Neural progenitor cell (in vitro differentiated cells): ENCODE measurements around the gene GTF3C1. TPM values are rescaled to one million over a fixed set of nuclear protein-coding genes. Genes with fewer than 3 reads are reported as not detected.

ENCODE experiments used
- DNase-seq: peaks from one replicate; pipeline ENCODE4 v3.0.0-alpha.2; 2016; ENCODE audit warnings: low spot score
- H2AFZ ChIP-seq: fragments of 200-600 bp; sonication (generic); replicated peaks from 2 replicates; pipeline ENCODE4 v1.6.1; 2016; ENCODE audit warnings: antibody characterized with exemption
- H3F3A ChIP-seq: fragments of 200-600 bp; sonication (generic); 2 replicates; pipeline ENCODE4 v1.6.1; 2016; ENCODE audit warnings: antibody characterized with exemption, low read depth
- H3K27ac ChIP-seq: fragments of 200-600 bp; sonication (generic); 2 replicates; pipeline ENCODE4 v1.5.1; 2016; ENCODE audit warnings: mild to moderate bottlenecking
- H3K27me3 ChIP-seq: fragments of 200-600 bp; sonication (generic); 2 replicates; pipeline ENCODE4 v1.6.1; 2016; ENCODE audit warnings: mild to moderate bottlenecking, moderate library complexity
- H3K36me3 ChIP-seq: fragments of 200-600 bp; sonication (generic); 2 replicates; pipeline ENCODE4 v1.5.1; 2016
- H3K4me1 ChIP-seq: fragments of 200-600 bp; sonication (generic); 2 replicates; pipeline ENCODE4 v1.6.1; 2016; ENCODE audit warnings: mixed run types
- H3K4me2 ChIP-seq: fragments of 200-600 bp; sonication (generic); 2 replicates; pipeline ENCODE4 v1.6.1; 2016
- H3K4me3 ChIP-seq: fragments of 200-600 bp; sonication (generic); 2 replicates; pipeline ENCODE4 v1.5.1; 2016
- H3K79me2 ChIP-seq: fragments of 200-600 bp; sonication (generic); 2 replicates; pipeline ENCODE4 v1.6.1; 2016; ENCODE audit warnings: low read depth
- H3K9ac ChIP-seq: fragments of 200-600 bp; sonication (generic); 2 replicates; pipeline ENCODE4 v1.6.1; 2016
- H3K9me3 ChIP-seq: fragments of 200-600 bp; sonication (generic); 2 replicates; pipeline ENCODE4 v1.5.1; 2016; ENCODE audit warnings: low read depth
- H4K20me1 ChIP-seq: fragments of 200-600 bp; sonication (generic); 2 replicates; pipeline ENCODE4 v1.6.1; 2016; ENCODE audit warnings: low read depth
- H3K27ac Mint-ChIP-seq: 3 replicates; pipeline ENCODE4 v1.8.0; 2021; ENCODE audit warnings: mixed read lengths
- H3K27me3 Mint-ChIP-seq: 2 replicates; pipeline ENCODE4 v1.8.0; 2022; ENCODE audit warnings: low read depth, mild to moderate bottlenecking, inconsistent platforms, moderate library complexity, mixed read lengths; ENCODE audit not compliant: insufficient read depth
- H3K36me3 Mint-ChIP-seq: 3 replicates; pipeline ENCODE4 v1.8.0; 2021; ENCODE audit warnings: mixed read lengths
- H3K4me1 Mint-ChIP-seq: 3 replicates; pipeline ENCODE4 v1.8.0; 2021; ENCODE audit warnings: mixed read lengths
- H3K4me3 Mint-ChIP-seq: 3 replicates; pipeline ENCODE4 v1.8.0; 2021; ENCODE audit warnings: mild to moderate bottlenecking, moderate library complexity, mixed read lengths
- H3K9me3 Mint-ChIP-seq: 3 replicates; pipeline ENCODE4 v1.8.0; 2020; ENCODE audit warnings: mixed read lengths
- CTCF ChIP-seq: fragments of 200-600 bp; sonication (generic); IDR thresholded peaks from 2 replicates; pipeline ENCODE4 v1.5.1; 2017; ENCODE audit warnings: antibody characterized with exemption, mild to moderate bottlenecking
- EZH2 ChIP-seq: fragments of 200-600 bp; sonication (generic); IDR thresholded peaks from 2 replicates; pipeline ENCODE4 v1.6.1; 2017; ENCODE audit warnings: antibody characterized with exemption, mild to moderate bottlenecking, moderate library complexity
- EZH2phosphoT487 ChIP-seq: fragments of 200-600 bp; sonication (generic); IDR thresholded peaks from 2 replicates; pipeline ENCODE4 v1.6.1; 2017; ENCODE audit warnings: antibody characterized with exemption
- total RNA-seq: library from RNA; depleted of rRNA; stranded (reverse); fragments of >200 nt; gene quantifications from 2 replicates; pipeline ENCODE4 v1.2.3, GENCODE V29; 2015; ENCODE audit warnings: low replicate concordance

Gene GTF3C1
- total RNA-seq, 1 donor from 2014 or later, result 60.9 TPM

- Histone ChIP-seq H3K4me3 (no peak overlapping the region), H3K79me2 (no peaks in the 10 kb centered on the region), H3K27ac (no peak overlapping the region), H3K9ac (no peak overlapping the region), H3K9me3 (no peaks in the 10 kb centered on the region), H3K4me2 (no peak overlapping the region), H2AFZ (no peak overlapping the region), H3F3A (no peaks in the 10 kb centered on the region), H3K36me3 (no peaks in the 10 kb centered on the region), H3K27me3 (no peaks in the 10 kb centered on the region), H3K4me1 (no peaks in the 10 kb centered on the region), H4K20me1 (no peaks in the 10 kb centered on the region)
- Mint-ChIP-seq H3K4me1 (no peaks in the 10 kb centered on the region), H3K27ac (no peak overlapping the region), H3K27me3 (peaks cover 2% of the 10 kb centered on the region), H3K9me3 (no peaks in the 10 kb centered on the region), H3K4me3 (no peak overlapping the region), H3K36me3 (peaks cover 41% of the 10 kb centered on the region)
- no peak for DNase-seq
- TF ChIP-seq CTCF (no peak), EZH2 (no peak), EZH2phosphoT487 (no peak)
Measured at GRCh38 chr16:27476240-27476639, 73.5 kb downstream of the GTF3C1 start.

- Mint-ChIP-seq H3K27me3 (peaks cover 4% of the 10 kb centered on the region), H3K4me1 (no peaks in the 10 kb centered on the region), H3K9me3 (no peaks in the 10 kb centered on the region), H3K4me3 (no peak overlapping the region), H3K27ac (no peak overlapping the region), H3K36me3 (peaks cover 44% of the 10 kb centered on the region)
- Histone ChIP-seq H3K4me3 (no peak overlapping the region), H4K20me1 (no peaks in the 10 kb centered on the region), H3K27ac (no peak overlapping the region), H2AFZ (no peak overlapping the region), H3K4me1 (no peaks in the 10 kb centered on the region), H3K36me3 (no peaks in the 10 kb centered on the region), H3F3A (no peaks in the 10 kb centered on the region), H3K4me2 (no peak overlapping the region), H3K79me2 (no peaks in the 10 kb centered on the region), H3K27me3 (no peaks in the 10 kb centered on the region), H3K9ac (no peak overlapping the region), H3K9me3 (no peaks in the 10 kb centered on the region)
- TF ChIP-seq EZH2, result no peak
- TF ChIP-seq EZH2phosphoT487, result no peak
- TF ChIP-seq CTCF, result no peak
- DNase-seq, result no peak
Measured at GRCh38 chr16:27475561-27475960, 74.2 kb downstream of the GTF3C1 start.

GRCh38 chr16:27474921-27475320 is 74.8 kb downstream of the GTF3C1 start:
- TF ChIP-seq EZH2phosphoT487, result no peak
- no peak for TF ChIP-seq CTCF
- no peak for TF ChIP-seq EZH2
- Histone ChIP-seq H3K79me2 (no peaks in the 10 kb centered on the region), H3K4me2 (no peak overlapping the region), H4K20me1 (no peaks in the 10 kb centered on the region), H3K36me3 (no peaks in the 10 kb centered on the region), H3K9ac (no peak overlapping the region), H3F3A (no peaks in the 10 kb centered on the region), H3K27ac (no peak overlapping the region), H3K4me1 (no peaks in the 10 kb centered on the region), H3K9me3 (no peaks in the 10 kb centered on the region), H3K4me3 (no peak overlapping the region), H3K27me3 (no peaks in the 10 kb centered on the region), H2AFZ (no peak overlapping the region)
- Mint-ChIP-seq H3K27ac (no peak overlapping the region), H3K4me1 (no peaks in the 10 kb centered on the region), H3K27me3 (peaks cover 5% of the 10 kb centered on the region), H3K4me3 (no peak overlapping the region), H3K9me3 (no peaks in the 10 kb centered on the region), H3K36me3 (peaks cover 45% of the 10 kb centered on the region)
- no peak for DNase-seq
